G401.6 (cell line): ENCODE measurements around the gene UBTFL1.
"Not testable (repeated sequence)": the region's sequence is repeated elsewhere in the genome, so short reads cannot be mapped to it uniquely, and the experiment has no call there.

Experiments
- FAIRE-seq: peaks from 2 replicates; lab custom pipeline; 2012; peaks lifted over from hg19 to GRCh38; lab: Jason Lieb, UNC

UBTFL1 gene, protein sequence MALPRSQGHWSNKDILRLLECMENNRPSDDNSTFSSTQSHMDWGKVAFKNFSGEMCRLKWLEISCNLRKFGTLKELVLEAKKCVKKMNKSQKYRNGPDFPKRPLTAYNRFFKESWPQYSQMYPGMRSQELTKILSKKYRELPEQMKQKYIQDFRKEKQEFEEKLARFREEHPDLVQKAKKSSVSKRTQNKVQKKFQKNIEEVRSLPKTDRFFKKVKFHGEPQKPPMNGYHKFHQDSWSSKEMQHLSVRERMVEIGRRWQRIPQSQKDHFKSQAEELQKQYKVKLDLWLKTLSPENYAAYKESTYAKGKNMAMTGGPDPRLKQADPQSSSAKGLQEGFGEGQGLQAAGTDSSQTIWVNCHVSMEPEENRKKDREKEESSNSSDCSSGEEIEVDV

DNA sequence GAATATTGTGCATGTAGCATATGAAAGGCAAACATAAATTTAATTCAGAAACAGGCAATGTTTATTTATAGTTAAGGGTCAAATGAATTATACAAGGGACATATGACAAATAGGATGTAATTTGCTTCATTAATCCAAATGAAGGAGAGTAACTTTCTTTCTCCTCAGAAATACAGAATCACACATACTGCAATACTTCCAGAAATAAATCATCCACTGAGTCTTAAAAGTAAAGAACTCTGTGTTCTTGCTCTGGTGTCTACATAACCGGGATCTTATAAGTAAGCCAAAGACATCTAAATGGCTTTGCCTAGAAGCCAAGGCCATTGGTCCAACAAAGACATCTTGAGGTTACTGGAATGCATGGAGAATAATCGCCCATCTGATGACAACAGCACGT, at the start of gene UBTFL1:
UBTFL1 (plus strand) TSS at position 301 of the 400 bp plus-strand sequence; CDS start at position 301, 0 bp downstream.
- FAIRE-seq: not testable (repeated sequence)

DNA sequence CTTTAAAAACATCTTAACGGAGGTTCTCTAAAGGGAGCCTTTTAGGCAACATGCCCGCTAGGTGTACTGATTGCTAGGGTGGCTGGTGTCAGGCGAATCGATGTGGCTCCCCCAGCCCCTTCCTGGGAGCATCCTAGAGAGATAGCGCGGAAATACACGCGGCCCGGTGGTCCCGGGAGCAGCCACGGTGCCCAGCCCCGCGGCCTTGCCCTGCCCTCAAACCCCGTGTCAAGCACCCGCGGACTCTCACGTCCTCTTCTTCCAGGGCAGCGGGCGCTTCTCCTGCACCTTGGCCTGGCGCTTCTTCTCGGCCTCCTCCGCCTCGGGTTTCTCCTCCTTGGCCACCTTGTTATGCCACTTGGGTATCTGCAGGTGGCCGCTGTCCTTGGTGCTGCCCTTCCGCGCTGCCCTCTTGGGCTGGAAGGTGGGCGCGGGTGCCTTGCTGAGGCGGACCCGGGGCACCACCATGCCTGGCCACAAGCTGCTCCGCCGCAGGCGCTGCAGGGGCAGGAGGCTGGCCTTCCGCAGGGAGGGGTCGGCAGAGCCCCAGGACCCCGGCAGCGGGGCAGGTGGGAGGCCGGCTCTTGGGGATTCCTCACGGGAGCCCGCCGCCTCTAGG, 34.0 kb upstream of the UBTFL1 start:
- not testable (repeated sequence) for FAIRE-seq

DNA sequence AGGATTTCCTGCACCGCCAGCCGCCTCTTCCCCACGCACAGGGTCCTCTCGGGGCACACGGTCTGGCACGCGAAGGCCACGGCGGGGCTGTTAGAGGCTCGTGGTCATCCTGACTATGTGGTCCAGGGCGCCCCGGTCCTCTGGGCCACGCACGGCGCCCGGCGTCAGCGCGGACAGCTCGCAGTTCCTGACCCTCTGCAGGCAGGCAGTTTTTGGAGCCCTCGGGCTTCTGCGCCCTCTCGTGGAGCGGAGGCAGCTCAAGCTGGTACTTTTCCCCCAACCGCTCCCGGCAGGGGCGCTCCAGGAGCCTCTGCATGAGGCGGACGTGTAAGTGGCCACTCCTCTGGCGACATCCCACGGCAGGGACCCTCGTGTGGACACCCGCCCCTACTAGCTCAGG, 33.4 kb upstream of the UBTFL1 start:
- FAIRE-seq: not testable (repeated sequence)

DNA sequence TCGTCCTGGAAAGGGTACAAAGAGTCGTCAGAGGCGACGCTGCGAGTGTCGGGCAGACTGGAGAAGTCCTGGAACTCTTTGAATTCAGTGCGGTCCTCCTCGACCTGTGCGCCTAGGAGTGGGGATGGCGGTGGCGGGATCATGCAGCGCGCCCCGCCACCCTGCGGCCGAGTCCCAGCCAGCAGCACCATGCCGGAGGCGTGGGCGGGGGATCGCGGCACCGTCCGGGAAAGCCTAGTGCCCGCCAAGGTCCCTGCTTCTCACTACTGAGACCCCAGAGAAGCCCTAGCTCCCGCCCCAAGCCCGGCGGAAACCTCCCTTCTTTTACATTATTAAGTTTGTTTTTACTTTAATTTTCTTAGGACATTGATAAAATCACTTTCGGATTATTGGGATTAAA, 32.2 kb upstream of the UBTFL1 start:
- not testable (repeated sequence) for FAIRE-seq

DNA sequence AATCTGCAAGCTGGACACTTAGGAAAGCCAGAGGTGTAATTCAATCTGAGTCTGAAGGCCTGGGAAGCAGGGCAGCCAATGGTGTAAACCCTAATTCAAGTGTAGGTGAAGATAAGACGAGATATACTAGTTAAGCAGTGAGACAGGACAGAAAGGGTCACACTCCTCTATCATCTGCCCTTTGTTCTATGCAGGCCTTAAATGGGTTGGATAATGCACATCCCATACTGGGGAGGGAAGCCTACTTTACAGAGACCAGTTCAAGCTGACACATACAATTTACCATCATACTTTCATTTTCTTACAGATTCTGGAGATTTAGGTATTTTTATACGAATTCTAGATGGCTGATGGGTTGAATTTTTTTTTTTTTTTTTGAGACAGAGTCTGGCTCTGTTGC, 3.0 kb downstream of the UBTFL1 start:
- not testable (repeated sequence) for FAIRE-seq

DNA sequence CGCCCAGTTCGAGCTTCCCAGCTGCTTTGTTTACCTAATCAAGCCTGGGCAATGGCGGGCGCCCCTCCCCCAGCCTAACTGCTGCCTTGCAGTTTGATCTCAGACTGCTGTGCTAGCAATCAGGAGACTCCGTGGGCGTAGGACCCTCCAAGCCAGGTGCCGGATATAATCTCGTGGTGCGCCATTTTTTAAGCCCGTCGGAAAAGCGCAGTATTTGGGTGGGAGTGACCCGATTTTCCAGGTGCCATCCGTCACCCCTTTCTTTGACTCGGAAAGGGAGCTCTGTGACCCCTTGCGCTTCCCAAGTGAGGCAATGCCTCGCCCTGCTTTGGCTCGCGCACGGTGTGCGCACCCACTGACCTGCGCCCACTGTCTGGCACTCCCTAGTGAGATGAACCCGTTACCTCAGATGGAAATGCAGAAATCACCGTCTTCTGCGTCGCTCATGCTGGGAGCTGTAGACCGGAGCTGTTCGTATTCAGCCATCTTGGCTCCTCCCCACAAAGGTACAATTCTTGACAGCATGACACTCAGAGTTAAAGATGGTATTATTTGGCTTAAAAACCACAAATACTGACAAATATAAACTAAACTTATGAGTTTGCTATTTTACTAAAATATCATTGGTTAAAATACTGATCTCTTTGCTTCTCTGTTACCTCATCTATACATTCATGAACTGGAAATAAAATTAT, 9.6 kb downstream of the UBTFL1 start:
- FAIRE-seq: not testable (repeated sequence)

DNA sequence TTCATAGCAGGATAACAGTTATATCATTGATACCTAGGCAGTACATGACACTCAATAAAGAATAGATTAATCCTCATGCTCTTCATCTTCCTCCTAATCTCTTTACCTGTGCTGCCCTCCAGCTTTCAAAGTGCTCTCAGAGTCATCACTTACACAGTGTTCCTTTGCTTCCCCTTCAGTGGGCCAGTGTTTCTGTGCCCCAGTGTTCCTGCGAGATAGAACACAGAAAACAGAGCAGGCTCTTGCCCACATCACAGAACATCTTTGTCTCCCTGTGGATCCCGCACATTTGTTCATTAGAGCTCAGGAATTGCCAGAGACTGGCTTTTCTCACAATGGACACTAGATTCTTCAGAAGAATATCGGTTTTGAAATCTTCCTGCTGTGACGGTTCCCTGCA, 12.5 kb downstream of the UBTFL1 start:
- not testable (repeated sequence) for FAIRE-seq

DNA sequence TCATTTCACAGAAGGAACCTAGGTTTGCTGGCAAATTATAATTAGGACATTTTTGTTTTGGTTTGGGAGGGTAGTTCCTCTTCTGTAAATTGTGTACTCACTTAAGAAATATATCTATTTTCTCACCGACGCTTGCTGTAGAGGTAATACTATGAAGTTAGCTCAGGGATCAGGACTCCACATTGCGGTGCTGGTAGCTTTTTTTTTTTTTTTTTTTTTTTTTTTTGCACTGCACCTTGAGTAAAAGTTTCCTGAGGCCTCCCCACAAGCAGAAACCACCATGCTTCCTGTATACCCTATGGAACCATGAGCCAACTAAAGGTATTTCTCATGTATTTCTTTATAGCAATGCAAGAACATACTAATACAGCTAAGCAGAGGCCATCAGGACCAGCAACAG, 14.7 kb downstream of the UBTFL1 start:
- no peak for FAIRE-seq

DNA sequence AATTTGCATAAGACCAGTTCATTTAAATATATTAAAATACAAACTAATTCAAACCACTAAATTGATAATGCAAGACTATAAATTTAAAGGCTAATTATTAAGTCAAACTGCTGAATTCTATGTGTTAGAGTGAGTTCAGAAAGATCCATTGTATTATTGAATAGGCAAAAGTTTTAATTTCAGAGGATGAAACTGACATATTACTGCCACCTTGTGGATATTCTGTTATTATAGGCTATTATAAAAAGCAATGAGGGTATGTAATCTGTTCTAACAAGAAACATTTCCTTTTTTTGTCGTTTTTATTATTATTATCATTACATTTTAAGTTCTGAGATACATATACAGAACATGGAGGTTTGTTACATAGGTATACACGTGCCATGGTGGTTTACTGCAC, 27.8 kb downstream of the UBTFL1 start:
- peak; percentile 91 for FAIRE-seq

DNA sequence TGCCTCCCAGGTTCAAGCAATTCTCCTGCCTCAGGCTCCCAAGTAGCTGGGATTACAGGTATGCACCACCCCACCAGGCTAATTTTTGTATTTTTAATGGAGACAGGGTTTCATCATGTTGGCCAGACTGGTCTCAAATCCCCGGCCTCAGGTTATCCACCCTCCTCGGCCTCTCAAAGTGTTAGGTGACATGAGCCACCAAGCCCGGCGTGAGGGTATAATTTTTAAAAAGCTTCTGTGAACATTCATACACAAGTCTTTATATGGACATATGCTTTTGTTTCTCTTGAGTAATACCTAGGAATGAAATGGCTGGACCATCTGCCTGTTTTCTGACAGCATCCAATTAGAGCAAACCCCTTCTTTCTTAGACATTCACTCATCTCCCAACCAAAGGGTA, 34.4 kb downstream of the UBTFL1 start:
- FAIRE-seq: no peak

DNA sequence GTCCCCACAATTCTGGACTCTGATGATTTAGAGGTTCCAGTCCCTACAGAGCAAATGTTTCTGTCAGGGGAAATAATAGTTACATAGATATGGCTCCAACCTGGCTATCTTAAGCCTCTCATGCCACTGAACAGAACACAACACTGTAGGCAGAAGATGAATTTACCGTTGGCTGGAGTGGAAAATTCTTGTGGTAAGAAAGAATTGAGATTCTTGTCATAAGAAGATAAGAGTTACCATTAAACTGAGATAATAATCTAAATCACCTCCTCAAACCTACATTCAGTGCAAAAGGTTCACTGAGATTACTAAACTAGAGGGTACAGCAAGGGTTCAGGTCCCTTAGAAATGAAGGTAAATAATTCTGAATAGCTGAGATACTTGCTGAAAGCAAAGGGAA, 38.6 kb downstream of the UBTFL1 start:
- FAIRE-seq: no peak

DNA sequence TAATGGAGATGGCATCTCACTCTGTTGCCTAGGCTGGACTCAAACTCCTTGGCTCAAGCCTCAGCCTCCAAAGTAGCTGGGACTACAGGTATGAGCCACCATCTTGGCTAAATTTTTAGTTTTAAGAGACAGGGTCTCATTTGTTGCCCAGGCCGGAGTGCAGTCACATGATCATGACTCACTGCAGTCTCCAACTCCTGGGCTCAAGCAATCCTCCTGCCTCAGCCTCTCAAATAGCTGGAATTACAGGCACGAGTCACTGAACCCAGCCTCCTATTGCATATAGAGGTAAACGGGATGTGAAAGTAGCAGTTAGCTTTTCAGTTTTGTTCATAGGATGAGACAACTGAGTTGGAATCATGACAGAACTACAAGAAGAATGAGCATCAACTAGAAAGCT, 39.2 kb downstream of the UBTFL1 start:
- no peak for FAIRE-seq

DNA sequence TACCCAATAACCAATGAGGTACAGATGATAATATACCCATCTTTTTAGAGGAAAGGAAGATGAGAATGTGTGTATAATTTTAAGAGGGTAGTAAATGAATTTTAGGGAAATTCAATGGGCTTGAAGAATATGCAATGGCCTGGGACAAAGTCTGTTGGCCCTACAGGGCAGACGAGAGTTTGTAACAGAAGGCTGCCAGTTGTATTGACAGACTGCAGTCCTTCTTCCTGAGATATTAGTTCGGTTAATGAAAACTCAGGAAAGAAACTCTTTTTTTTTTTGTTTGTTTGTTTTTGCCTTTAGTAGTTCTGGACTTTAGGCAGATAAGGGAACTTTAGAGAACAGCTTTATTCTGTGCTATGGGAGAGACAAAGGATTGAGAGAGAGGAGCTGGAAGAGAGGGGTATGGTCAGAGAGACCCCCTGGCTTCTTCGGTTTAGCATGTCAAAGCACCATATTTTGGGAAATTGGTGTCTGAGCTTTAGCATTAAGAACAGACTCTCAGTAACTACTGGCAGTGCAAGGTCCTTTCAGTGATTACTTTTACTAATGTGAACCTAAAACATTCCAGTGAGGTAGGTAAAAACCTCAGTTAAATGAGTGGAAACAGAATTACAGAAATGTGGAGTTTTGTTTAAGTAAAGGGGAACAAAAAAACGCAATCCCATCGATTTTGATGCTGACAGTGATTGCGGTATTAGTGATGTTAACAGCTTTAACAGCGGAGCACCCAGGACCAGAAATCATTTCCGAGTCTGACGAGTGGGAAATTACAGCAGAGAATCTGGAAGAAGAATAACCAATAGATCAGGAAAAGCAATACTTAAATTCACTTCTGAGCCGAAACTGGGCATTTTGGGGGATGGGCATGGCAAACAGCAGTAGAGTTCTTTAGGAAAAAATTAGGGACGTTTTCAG, 48.1 kb downstream of the UBTFL1 start:
- no peak for FAIRE-seq

DNA sequence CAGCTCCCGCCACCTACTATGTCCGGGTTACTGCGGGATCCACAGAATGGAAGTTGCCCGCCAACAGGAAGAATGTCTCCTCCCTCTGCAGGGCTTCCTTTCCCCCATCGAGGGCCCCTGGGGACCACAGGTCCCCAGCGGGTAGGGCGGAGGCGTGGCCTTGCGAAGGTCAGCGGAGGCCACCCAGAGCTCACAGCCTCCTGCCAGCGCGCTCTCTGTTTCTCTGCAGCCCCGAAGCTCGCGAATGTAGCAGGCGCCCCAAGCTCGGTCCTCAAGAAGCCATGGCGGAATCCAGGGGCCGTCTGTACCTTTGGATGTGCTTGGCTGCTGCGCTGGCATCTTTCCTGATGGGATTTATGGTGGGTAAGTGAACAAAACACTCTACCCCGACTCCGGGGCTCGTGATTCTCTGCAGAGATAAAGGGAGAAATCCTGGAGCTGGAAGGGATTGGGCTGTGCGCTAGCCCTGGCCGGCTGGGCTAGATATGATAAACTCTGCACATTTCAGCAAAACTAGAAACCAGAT, 48.8 kb downstream of the UBTFL1 start, which contains the start of gene NAALAD2:
NAALAD2 (plus strand) TSS at position 186 of the 526 bp plus-strand sequence; CDS start at position 282, 96 bp downstream.
- FAIRE-seq: no peak

DNA sequence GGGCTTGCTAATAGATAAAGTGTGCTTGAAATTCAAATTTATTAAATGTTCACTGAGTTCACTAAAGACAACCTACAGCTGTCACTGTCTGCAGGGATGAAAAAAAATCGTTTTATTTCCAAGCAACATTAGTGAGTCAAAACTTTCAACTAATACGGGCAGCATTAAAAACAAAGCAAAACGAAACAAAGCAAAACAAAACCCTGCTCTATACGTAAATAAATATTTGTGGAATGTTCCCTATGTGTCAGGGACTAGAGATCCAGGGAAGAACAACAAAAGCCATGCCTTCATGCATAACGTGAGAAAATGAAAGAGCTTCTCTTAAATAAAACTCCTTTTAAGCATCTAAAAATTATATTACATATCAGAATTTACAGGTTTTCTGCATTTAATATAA, 49.3 kb downstream of the UBTFL1 start:
- FAIRE-seq: no peak
